ENCODE results near the gene VEZT.

VEZT gene

GRCh38 chr12:95203487-95204030 is 14.0 kb upstream of the VEZT start:
- H3K4me3 Mint-ChIP-seq = no peak overlapping the region
- H3K4me1 Mint-ChIP-seq = peaks cover 56% of the 10 kb centered on the region
- H3K9me3 Mint-ChIP-seq = no peaks in the 10 kb centered on the region
- TF ChIP-seq CTCF (IDR thresholded peaks at IDR 0.05; ENCODE audit: unreplicated experiment in 3 of 3) = no peak
- peak overlapping the region; percentile 84 to 92 (median 89) for H3K27ac Mint-ChIP-seq
- peaks cover 27% of the 10 kb centered on the region for H3K36me3 Mint-ChIP-seq (ENCODE audit: low read depth)
- no peaks in the 10 kb centered on the region for H3K27me3 Mint-ChIP-seq (ENCODE audit: low read depth)

- Mint-ChIP-seq H3K4me1 (peaks cover 48% of the 10 kb centered on the region), H3K36me3 (ENCODE audit: low read depth) (peaks cover 33% of the 10 kb centered on the region), H3K4me3 (no peak overlapping the region), H3K27ac (peak overlapping the region; percentile 64 to 84 (median 65)), H3K9me3 (no peaks in the 10 kb centered on the region), H3K27me3 (ENCODE audit: low read depth) (no peaks in the 10 kb centered on the region)
- no peak for TF ChIP-seq CTCF (IDR thresholded peaks at IDR 0.05; ENCODE audit: unreplicated experiment in 3 of 3)
Measured at GRCh38 chr12:95204141-95204866, 13.3 kb upstream of the VEZT start.

- Mint-ChIP-seq H3K4me1 (peaks cover 45% of the 10 kb centered on the region), H3K9me3 (no peaks in the 10 kb centered on the region), H3K4me3 (no peak overlapping the region), H3K36me3 (ENCODE audit: low read depth) (peaks cover 36% of the 10 kb centered on the region), H3K27ac (peak overlapping the region; percentile 67 to 84 (median 79)), H3K27me3 (ENCODE audit: low read depth) (no peaks in the 10 kb centered on the region)
- no peak for TF ChIP-seq CTCF (IDR thresholded peaks at IDR 0.05; ENCODE audit: unreplicated experiment in 3 of 3)
Measured at GRCh38 chr12:95205016-95205624, 12.5 kb upstream of the VEZT start.

GRCh38 chr12:95205685-95206084 is 11.9 kb upstream of the VEZT start:
- Mint-ChIP-seq H3K4me1 (peaks cover 39% of the 10 kb centered on the region), H3K9me3 (no peaks in the 10 kb centered on the region), H3K27me3 (ENCODE audit: low read depth) (no peaks in the 10 kb centered on the region), H3K27ac (peak overlapping the region; percentile 67 to 84 (median 79)), H3K4me3 (no peak overlapping the region), H3K36me3 (ENCODE audit: low read depth) (peaks cover 38% of the 10 kb centered on the region)
- no peak for TF ChIP-seq CTCF (IDR thresholded peaks at IDR 0.05; ENCODE audit: unreplicated experiment in 3 of 3)

GRCh38 chr12:95206916-95207315 is 10.7 kb upstream of the VEZT start:
- no peak for TF ChIP-seq CTCF (IDR thresholded peaks at IDR 0.05; ENCODE audit: unreplicated experiment in 3 of 3)
- peaks cover 27% of the 10 kb centered on the region for H3K4me1 Mint-ChIP-seq
- H3K4me3 Mint-ChIP-seq = no peak overlapping the region
- no peak overlapping the region for H3K27ac Mint-ChIP-seq
- no peaks in the 10 kb centered on the region for H3K9me3 Mint-ChIP-seq
- H3K36me3 Mint-ChIP-seq (ENCODE audit: low read depth) = peaks cover 38% of the 10 kb centered on the region
- H3K27me3 Mint-ChIP-seq (ENCODE audit: low read depth) = no peaks in the 10 kb centered on the region
